GM23248 (cell line): Measurements from ENCODE around the gene P4HA3. TPM values are rescaled to one million over a fixed set of nuclear protein-coding genes. Genes with fewer than 3 reads are reported as not detected.

Experiments used
- DNase-seq: peaks from one replicate; pipeline ENCODE4 v3.0.0-alpha.2; 2015
- H2AFZ ChIP-seq: fragments of 200-600 bp; sonication (generic); 2 replicates; pipeline ENCODE4 v1.6.1; 2016; ENCODE audit warnings: antibody characterized with exemption
- H3F3A ChIP-seq: fragments of 200-600 bp; sonication (generic); 2 replicates; pipeline ENCODE4 v1.6.1; 2016; ENCODE audit warnings: mild to moderate bottlenecking, antibody characterized with exemption, mixed run types; ENCODE audit not compliant: insufficient read depth
- H3K27ac ChIP-seq: fragments of 200-600 bp; sonication (generic); 2 replicates; pipeline ENCODE4 v1.5.1; 2016; ENCODE audit warnings: mild to moderate bottlenecking
- H3K27me3 ChIP-seq: fragments of 200-600 bp; sonication (generic); replicated peaks from 2 replicates; pipeline ENCODE4 v1.6.1; 2016; ENCODE audit warnings: mild to moderate bottlenecking; ENCODE audit not compliant: insufficient read depth
- H3K36me3 ChIP-seq: fragments of 200-600 bp; sonication (generic); 2 replicates; pipeline ENCODE4 v1.6.1; 2016; ENCODE audit warnings: low read depth, mild to moderate bottlenecking
- H3K4me1 ChIP-seq: fragments of 200-600 bp; sonication (generic); 2 replicates; pipeline ENCODE4 v1.6.1; 2016; ENCODE audit warnings: mild to moderate bottlenecking; ENCODE audit not compliant: insufficient read depth
- H3K4me2 ChIP-seq: fragments of 200-600 bp; sonication (generic); one replicate; pipeline ENCODE4 v1.6.1; 2016; ENCODE audit warnings: mild to moderate bottlenecking; ENCODE audit not compliant: unreplicated experiment
- H3K4me3 ChIP-seq: fragments of 200-600 bp; sonication (generic); 2 replicates; pipeline ENCODE4 v1.5.1; 2016; ENCODE audit warnings: mild to moderate bottlenecking
- H3K79me2 ChIP-seq: fragments of 200-600 bp; sonication (generic); 2 replicates; pipeline ENCODE4 v1.6.1; 2016; ENCODE audit warnings: mild to moderate bottlenecking; ENCODE audit not compliant: insufficient read depth
- H3K9ac ChIP-seq: fragments of 200-600 bp; sonication (generic); 2 replicates; pipeline ENCODE4 v1.6.1; 2016; ENCODE audit warnings: mild to moderate bottlenecking
- H3K9me2 ChIP-seq: fragments of 200-600 bp; sonication (generic); 2 replicates; pipeline ENCODE4 v1.6.1; 2016; ENCODE audit warnings: mixed run types, mild to moderate bottlenecking, moderate library complexity; ENCODE audit not compliant: insufficient read depth
- H3K9me3 ChIP-seq: fragments of 200-600 bp; sonication (generic); one replicate; pipeline ENCODE4 v1.6.1; 2017; ENCODE audit warnings: low read depth
- H4K20me1 ChIP-seq: fragments of 200-600 bp; sonication (generic); 2 replicates; pipeline ENCODE4 v1.6.0; 2016; ENCODE audit not compliant: insufficient read depth
- EZH2 ChIP-seq: fragments of 200-600 bp; sonication (generic); IDR thresholded peaks from 2 replicates; pipeline ENCODE4 v1.6.1; 2018; ENCODE audit warnings: antibody characterized with exemption, mild to moderate bottlenecking; ENCODE audit not compliant: insufficient read depth, poor library complexity, severe bottlenecking
- EZH2phosphoT487 ChIP-seq: fragments of 200-600 bp; sonication (generic); IDR thresholded peaks from 2 replicates; pipeline ENCODE4 v1.6.1; 2018; ENCODE audit warnings: antibody characterized with exemption, moderate library complexity, mild to moderate bottlenecking, low read depth; ENCODE audit not compliant: insufficient read depth
- WGBS, 2 experiments: methylation state at CpG; one replicate each; pipeline ENCODE4 v1.1.6; 2015 to 2017; ENCODE audit warnings: low lambda C conversion rate in 2 of 2, low coverage in 1 of 2; ENCODE audit errors: missing lambda C conversion rate in 2 of 2; 5-methylcytosine and 5-hydroxymethylcytosine counted together
- in situ Hi-C: fragments of 300-500 bp; cut with MboI; formaldehyde crosslinking; loops from 2 replicates; pipeline ENCODE4 v1.15.0; 2020
- polyA plus RNA-seq: library from polyadenylated mRNA; unstranded; fragments of >200 nt; fragmentation: Nextera tagmentation; extraction: Ambion mirVana; gene quantifications from 2 replicates; pipeline ENCODE4 v1.2.1, GENCODE V29; 2016
- total RNA-seq: library from RNA; depleted of rRNA; stranded (reverse); fragments of >200 nt; shearing (Covaris generic); gene quantifications from 2 replicates; pipeline ENCODE4 v1.2.3, GENCODE V29; 2014

Gene P4HA3
- total and polyA plus RNA-seq, 2 experiments from 2014 or later: 26.4 to 30.6 TPM

DNA sequence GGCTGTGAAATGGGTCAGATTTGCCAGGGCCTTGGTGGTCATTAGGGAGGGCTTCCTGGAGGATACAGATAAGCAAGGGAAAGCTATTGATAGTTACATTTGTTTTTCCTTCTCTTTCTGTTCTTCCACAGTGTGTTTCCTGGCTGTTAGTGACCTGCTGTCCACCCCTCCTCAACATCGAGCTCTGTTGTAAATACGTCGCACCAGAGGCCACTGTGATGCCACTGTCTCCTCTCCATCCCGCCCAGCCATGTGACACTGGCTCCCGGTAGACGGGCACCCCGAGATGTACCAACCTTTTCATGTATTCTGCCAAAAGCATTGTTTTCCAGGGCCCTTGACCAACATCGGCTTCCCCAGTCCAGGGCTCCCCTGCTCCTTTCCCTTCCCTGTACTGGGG, 58.1 kb downstream of the P4HA3 start:
- DNase-seq: no peak
- Histone ChIP-seq H3K4me1 (peaks cover 17% of the 10 kb centered on the region), H3K9me3 (no peaks in the 10 kb centered on the region), H3K9ac (no peak overlapping the region), H3K79me2 (no peaks in the 10 kb centered on the region), H4K20me1 (no peaks in the 10 kb centered on the region), H3K9me2 (no peaks in the 10 kb centered on the region), H3K27ac (no peak overlapping the region), H3K4me2 (no peak overlapping the region), H3K4me3 (no peak overlapping the region), H3K36me3 (peaks cover 24% of the 10 kb centered on the region; the same call in 1 of the 2 replicates), H3F3A (peaks cover 24% of the 10 kb centered on the region), H2AFZ (no peak overlapping the region), H3K27me3 (no peaks in the 10 kb centered on the region)
- 75 to 80% methylated on average over 8 of the region's 8 CpGs for WGBS, 2 experiments
- no peak for TF ChIP-seq EZH2phosphoT487
- no peak for TF ChIP-seq EZH2
- in situ Hi-C loops: loop anchor here (5.0 kb wide), 1 partner anchor 194 kb away; no protein-coding TSS in a partner anchor

DNA sequence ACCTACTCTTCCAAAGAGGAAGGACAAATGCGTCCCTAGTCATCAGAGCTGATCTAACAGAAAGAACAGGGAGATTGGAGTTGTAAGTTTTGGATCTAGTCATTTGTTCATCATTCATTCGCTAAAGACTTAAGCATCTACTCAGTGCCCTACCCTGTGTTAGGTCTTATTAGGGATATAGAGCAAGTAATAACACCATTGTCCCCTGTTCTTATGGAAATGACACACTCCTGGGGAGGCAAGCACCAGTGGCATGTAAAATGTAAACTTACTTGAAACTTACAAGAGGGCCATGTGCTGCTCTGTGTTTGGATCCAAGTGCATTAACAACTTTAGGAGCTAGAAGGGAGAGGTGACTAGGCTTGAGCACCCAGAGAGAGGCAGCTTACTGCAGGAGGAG, 61.9 kb downstream of the P4HA3 start:
- no peaks in the 10 kb centered on the region for H3K9me2 ChIP-seq
- DNase-seq: no peak
- no peak overlapping the region for H3K4me2 ChIP-seq
- no peaks in the 10 kb centered on the region for H4K20me1 ChIP-seq
- H3K9ac ChIP-seq: no peak overlapping the region
- H3K27me3 ChIP-seq: no peaks in the 10 kb centered on the region
- H2AFZ ChIP-seq: no peak overlapping the region
- H3K4me1 ChIP-seq: no peaks in the 10 kb centered on the region
- no peak for TF ChIP-seq EZH2phosphoT487
- TF ChIP-seq EZH2: no peak
- no peak overlapping the region for H3K27ac ChIP-seq
- H3K9me3 ChIP-seq: no peaks in the 10 kb centered on the region
- H3K36me3 ChIP-seq: peaks cover 44% of the 10 kb centered on the region; the same call in 1 of the 2 replicates
- H3K4me3 ChIP-seq: no peak overlapping the region
- WGBS, 2 experiments: 96 to 99% methylated on average over 2 of the region's 2 CpGs
- no peaks in the 10 kb centered on the region for H3F3A ChIP-seq
- H3K79me2 ChIP-seq: 0 out of 2 replicates have a peak, but pooled peaks cover 4% of the 10 kb centered on the region
- in situ Hi-C loops: loop anchor here (10.0 kb wide), 1 partner anchor 305 kb away; no protein-coding TSS in a partner anchor

- no peak overlapping the region for H3K27ac ChIP-seq
- H3K9me3 ChIP-seq: no peaks in the 10 kb centered on the region
- H4K20me1 ChIP-seq: no peaks in the 10 kb centered on the region; the same call in 1 of the 2 replicates
- no peaks in the 10 kb centered on the region for H3K9me2 ChIP-seq
- H3K79me2 ChIP-seq: 0 out of 2 replicates have a peak, but pooled peaks cover 4% of the 10 kb centered on the region
- WGBS, 2 experiments: 100% methylated on average over 1 of the region's 1 CpG
- no peak overlapping the region for H3K4me2 ChIP-seq
- no peak overlapping the region for H2AFZ ChIP-seq
- no peak overlapping the region for H3K9ac ChIP-seq
- no peaks in the 10 kb centered on the region for H3K27me3 ChIP-seq
- H3K4me1 ChIP-seq: no peaks in the 10 kb centered on the region
- no peak for DNase-seq
- H3K36me3 ChIP-seq: peaks cover 44% of the 10 kb centered on the region; the same call in 1 of the 2 replicates
- no peak overlapping the region for H3K4me3 ChIP-seq
- no peaks in the 10 kb centered on the region for H3F3A ChIP-seq
- TF ChIP-seq EZH2phosphoT487 (no peak), EZH2 (no peak)
- in situ Hi-C loops: loop anchor here (10.0 kb wide), 1 partner anchor 306 kb away; no protein-coding TSS in a partner anchor
Observed at GRCh38 chr11:74248469-74248868, 63.0 kb downstream of the P4HA3 start.

DNA sequence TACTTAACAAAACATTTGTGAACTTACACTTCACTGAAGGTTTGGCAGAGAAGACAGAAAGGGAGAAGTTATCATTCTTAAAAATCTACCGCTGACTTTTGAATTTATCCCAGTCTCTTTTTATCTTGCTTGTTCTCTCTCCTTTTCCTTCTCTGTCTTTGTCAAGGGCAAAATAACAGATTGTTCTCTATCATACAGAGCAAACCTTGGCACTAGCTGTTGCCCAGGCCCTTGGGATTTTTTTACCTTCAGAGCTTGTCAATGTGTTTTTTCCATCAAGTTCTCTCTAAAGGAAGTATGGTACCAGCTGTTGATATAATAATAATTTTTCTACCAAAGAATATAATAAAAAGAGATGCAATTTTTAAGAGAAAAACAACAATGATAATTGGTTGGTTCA, 73.2 kb downstream of the P4HA3 start:
- Histone ChIP-seq H3K9me3 (no peaks in the 10 kb centered on the region), H3K9me2 (no peaks in the 10 kb centered on the region), H4K20me1 (no peaks in the 10 kb centered on the region), H3K4me2 (no peak overlapping the region), H3F3A (no peaks in the 10 kb centered on the region), H3K27me3 (no peaks in the 10 kb centered on the region), H3K4me1 (no peaks in the 10 kb centered on the region), H3K9ac (no peak overlapping the region), H3K27ac (no peak overlapping the region), H3K36me3 (peaks cover 47% of the 10 kb centered on the region), H2AFZ (no peak overlapping the region), H3K4me3 (no peak overlapping the region), H3K79me2 (no peaks in the 10 kb centered on the region)
- WGBS, 2 experiments: 98 to 100% methylated on average over 1 of the region's 1 CpG
- in situ Hi-C loops: no loop called here
- no peak for DNase-seq
- TF ChIP-seq EZH2: no peak
- TF ChIP-seq EZH2phosphoT487: no peak
